Calu3 (cell line): ENCODE measurements around the gene TVP23C. TPM values are rescaled to one million over a fixed set of nuclear protein-coding genes. Genes with fewer than 3 reads are reported as not detected.

Experiments
- BruUV-seq: library from RNA; stranded (reverse); fragments of 400-500 nt; replicated peaks from 2 replicates; lab custom pipeline; 2021; lab: Mats Ljungman, UMichigan
- CTCF ChIA-PET: fragments of 300-600 bp; sonication (Branson Sonifier 250); formaldehyde crosslinking; loops from one replicate; lab custom pipeline; 2022; ENCODE audit warnings: antibody characterized with exemption; lab: Charles Lee
- DNase-seq: peaks from one replicate; pipeline ENCODE4 v3.0.0; 2022
- H3K27ac Mint-ChIP-seq: one replicate; pipeline ENCODE4 v1.8.0; 2022; ENCODE audit warnings: mixed read lengths; ENCODE audit not compliant: unreplicated experiment
- H3K27me3 Mint-ChIP-seq: one replicate; pipeline ENCODE4 v1.8.0; 2022; ENCODE audit warnings: mixed read lengths; ENCODE audit not compliant: unreplicated experiment
- H3K36me3 Mint-ChIP-seq: one replicate; pipeline ENCODE4 v1.8.0; 2022; ENCODE audit warnings: mild to moderate bottlenecking, moderate library complexity, mixed read lengths; ENCODE audit not compliant: insufficient read depth, unreplicated experiment
- H3K4me1 Mint-ChIP-seq: one replicate; pipeline ENCODE4 v1.8.0; 2022; ENCODE audit warnings: mild to moderate bottlenecking, low read depth, mixed read lengths; ENCODE audit not compliant: unreplicated experiment
- H3K4me3 Mint-ChIP-seq: one replicate; pipeline ENCODE4 v1.8.0; 2022; ENCODE audit warnings: mild to moderate bottlenecking, low read depth, moderate library complexity, mixed read lengths; ENCODE audit not compliant: unreplicated experiment
- H3K9me3 Mint-ChIP-seq: one replicate; pipeline ENCODE4 v1.8.0; 2022; ENCODE audit warnings: low read depth, mixed read lengths; ENCODE audit not compliant: unreplicated experiment
- intact Hi-C: fragments of 100-400 bp; cut with micrococcal nuclease; formaldehyde crosslinking; loops from one replicate; pipeline ENCODE4 v1.10.0; 2022; ENCODE audit not compliant: unreplicated experiment
- total RNA-seq: library from RNA; stranded (reverse); gene quantifications from 2 replicates; pipeline ENCODE4 v1.2.3, GENCODE V29; 2022
- TF ChIP-seq, protein P1 (sequence below): fragments of 200-600 bp; IDR thresholded peaks from one replicate; pipeline ENCODE4 v1.8.0; 2022; ENCODE audit warnings: antibody characterized with exemption; ENCODE audit not compliant: unreplicated experiment

Gene TVP23C
- total RNA-seq, 1 experiment from 2014 or later: 7.4 TPM

DNA sequence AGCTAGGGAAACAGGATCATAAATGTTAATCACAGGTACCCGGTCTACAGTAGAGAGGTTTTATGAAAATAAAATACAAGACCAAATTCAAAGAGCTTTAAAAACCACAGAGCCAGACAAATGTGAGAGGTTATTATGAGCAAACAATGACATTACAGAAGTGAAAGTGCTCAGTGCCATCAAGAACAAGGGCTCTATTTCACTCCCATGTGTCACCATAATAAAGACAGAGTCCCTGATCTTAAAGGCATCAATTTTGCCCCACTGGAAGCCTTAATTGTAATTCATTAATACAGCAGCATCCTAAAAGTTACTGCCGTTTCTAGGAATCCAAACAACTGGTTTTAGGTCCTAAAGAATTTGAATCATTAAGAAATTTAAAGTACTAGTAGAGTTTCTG is 52.1 kb downstream of the TVP23C start:
- no peaks in the 10 kb centered on the region for H3K36me3 Mint-ChIP-seq
- no peak overlapping the region for H3K27ac Mint-ChIP-seq
- no peaks in the 10 kb centered on the region for H3K9me3 Mint-ChIP-seq
- H3K4me3 Mint-ChIP-seq: no peak overlapping the region
- no TSS peak for BruUV-seq
- CTCF ChIA-PET: interaction anchor here (1.0 kb wide), 1 partner anchor 8 kb away, joined by 4 read pairs; no protein-coding TSS in a partner anchor
- H3K4me1 Mint-ChIP-seq: peaks cover 7% of the 10 kb centered on the region
- intact Hi-C loops: no loop called here
- TF ChIP-seq, protein P1, sequence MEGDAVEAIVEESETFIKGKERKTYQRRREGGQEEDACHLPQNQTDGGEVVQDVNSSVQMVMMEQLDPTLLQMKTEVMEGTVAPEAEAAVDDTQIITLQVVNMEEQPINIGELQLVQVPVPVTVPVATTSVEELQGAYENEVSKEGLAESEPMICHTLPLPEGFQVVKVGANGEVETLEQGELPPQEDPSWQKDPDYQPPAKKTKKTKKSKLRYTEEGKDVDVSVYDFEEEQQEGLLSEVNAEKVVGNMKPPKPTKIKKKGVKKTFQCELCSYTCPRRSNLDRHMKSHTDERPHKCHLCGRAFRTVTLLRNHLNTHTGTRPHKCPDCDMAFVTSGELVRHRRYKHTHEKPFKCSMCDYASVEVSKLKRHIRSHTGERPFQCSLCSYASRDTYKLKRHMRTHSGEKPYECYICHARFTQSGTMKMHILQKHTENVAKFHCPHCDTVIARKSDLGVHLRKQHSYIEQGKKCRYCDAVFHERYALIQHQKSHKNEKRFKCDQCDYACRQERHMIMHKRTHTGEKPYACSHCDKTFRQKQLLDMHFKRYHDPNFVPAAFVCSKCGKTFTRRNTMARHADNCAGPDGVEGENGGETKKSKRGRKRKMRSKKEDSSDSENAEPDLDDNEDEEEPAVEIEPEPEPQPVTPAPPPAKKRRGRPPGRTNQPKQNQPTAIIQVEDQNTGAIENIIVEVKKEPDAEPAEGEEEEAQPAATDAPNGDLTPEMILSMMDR: no peak
- no peaks in the 10 kb centered on the region for H3K27me3 Mint-ChIP-seq
- no peak for DNase-seq

DNA sequence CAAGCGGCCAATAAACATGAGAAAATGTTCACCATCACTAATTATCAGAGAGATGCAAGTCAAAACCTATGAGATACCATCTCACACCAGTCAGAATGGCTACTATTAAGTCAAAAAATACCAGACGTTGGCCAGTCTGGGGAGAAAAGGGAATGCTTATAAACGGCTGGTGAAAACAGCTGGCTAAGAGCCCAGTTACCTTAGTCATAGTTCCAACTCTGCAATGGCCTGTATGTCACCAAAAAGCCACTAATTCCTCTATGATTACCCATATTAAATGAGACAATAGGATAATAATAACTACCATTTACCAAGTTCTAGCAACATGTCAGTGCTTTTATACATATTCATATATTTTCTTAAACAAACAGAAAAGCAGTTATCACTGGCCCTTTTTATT is 52.9 kb downstream of the TVP23C start:
- intact Hi-C loops: no loop called here
- Mint-ChIP-seq H3K27ac (no peak overlapping the region), H3K9me3 (no peaks in the 10 kb centered on the region), H3K4me1 (peaks cover 7% of the 10 kb centered on the region), H3K36me3 (no peaks in the 10 kb centered on the region), H3K4me3 (no peak overlapping the region), H3K27me3 (no peaks in the 10 kb centered on the region)
- BruUV-seq: no TSS peak
- TF ChIP-seq, protein P1: no peak
- CTCF ChIA-PET: interaction anchor here (1.0 kb wide), 1 partner anchor 8 kb away, joined by 4 read pairs; no protein-coding TSS in a partner anchor
- DNase-seq: no peak

DNA sequence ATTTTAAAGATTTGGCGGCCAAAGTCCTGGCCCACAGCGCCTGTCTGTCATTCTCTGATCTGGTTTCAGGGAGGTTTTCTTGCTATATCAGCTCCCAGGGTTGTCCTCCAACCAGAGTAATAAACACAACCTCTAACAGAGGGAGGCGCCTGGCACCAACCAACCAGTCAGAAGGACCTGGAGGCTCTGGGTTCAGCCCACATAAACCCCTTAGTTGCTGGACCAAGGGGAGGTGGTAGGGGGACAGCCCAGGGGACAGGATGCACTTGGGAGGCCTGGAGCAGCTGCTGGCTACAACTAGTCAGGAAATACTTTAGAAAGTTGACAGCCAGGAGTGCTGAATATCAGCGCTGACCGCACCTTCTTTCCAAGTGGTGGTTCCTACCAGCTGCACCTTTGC is 54.2 kb downstream of the TVP23C start:
- H3K27ac Mint-ChIP-seq: no peak overlapping the region
- intact Hi-C loops: no loop called here
- CTCF ChIA-PET: no interaction called here
- TF ChIP-seq, protein P1: no peak
- H3K9me3 Mint-ChIP-seq: no peaks in the 10 kb centered on the region
- no peak overlapping the region for H3K4me3 Mint-ChIP-seq
- DNase-seq: no peak
- no peaks in the 10 kb centered on the region for H3K36me3 Mint-ChIP-seq
- BruUV-seq: no TSS peak
- no peaks in the 10 kb centered on the region for H3K27me3 Mint-ChIP-seq
- H3K4me1 Mint-ChIP-seq: peaks cover 7% of the 10 kb centered on the region

DNA sequence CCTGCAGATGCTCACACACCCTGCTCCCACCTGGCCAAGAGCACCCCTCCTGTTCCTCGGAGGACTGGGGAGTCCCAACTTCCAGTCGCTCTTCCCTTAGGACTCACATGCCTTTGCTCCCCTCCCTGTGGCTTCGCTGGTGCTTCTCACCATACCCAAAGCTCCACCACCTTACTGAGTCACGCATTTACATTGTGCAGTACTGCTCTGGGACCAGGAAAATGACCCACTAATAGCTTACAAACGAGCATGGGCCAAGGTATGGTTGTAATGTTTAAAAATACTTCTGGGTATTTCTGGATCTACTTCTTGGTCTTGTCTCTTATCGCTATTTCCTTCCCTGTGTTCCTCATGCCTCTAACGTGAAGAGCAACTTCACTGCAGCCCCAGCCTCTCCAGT is 54.8 kb downstream of the TVP23C start:
- BruUV-seq: no TSS peak
- CTCF ChIA-PET: no interaction called here
- TF ChIP-seq, protein P1: no peak
- Mint-ChIP-seq H3K36me3 (no peaks in the 10 kb centered on the region), H3K27ac (no peak overlapping the region), H3K9me3 (no peaks in the 10 kb centered on the region), H3K4me1 (peaks cover 7% of the 10 kb centered on the region), H3K4me3 (no peak overlapping the region), H3K27me3 (no peaks in the 10 kb centered on the region)
- no peak for DNase-seq
- intact Hi-C loops: no loop called here
